IMR-90 (cell line): ENCODE results near the gene AZU1. TPM values are rescaled to one million over a fixed set of nuclear protein-coding genes. Genes with fewer than 3 reads are reported as not detected.
A peak's percentile ranks its signal among the peaks of the same experiment; 100 is the strongest.

Experiments
- ATAC-seq: fragments of 200-7000 bp; cut with Tn5 transposase; 2 replicates; pipeline ENCODE4 v1.9.1; 2020; ENCODE audit warnings: low read depth, mild to moderate bottlenecking, moderate library complexity
- Bru-seq: library from RNA; stranded (reverse); fragments of 400-500 nt; gene quantifications from one replicate; lab custom pipeline; 2021; lab: Mats Ljungman, UMichigan
- BruChase-seq, 2 experiments: library from RNA; stranded (reverse); fragments of 400-500 nt; gene quantifications; one replicate each; lab custom pipeline; 2021; lab: Mats Ljungman, UMichigan
- BruUV-seq: library from RNA; stranded (reverse); fragments of 400-500 nt; replicated peaks from 2 replicates; lab custom pipeline; 2021; lab: Mats Ljungman, UMichigan
- CTCF ChIA-PET: fragments of 300-600 bp; formaldehyde crosslinking; extraction: SDS; loops from one replicate; lab custom pipeline; 2021; ENCODE audit warnings: antibody characterized with exemption; lab: Yijun Ruan, JAX
- POLR2A ChIA-PET: fragments of 300-600 bp; sonication (Branson Sonifier 250); formaldehyde crosslinking; loops from one replicate; lab custom pipeline; 2022; ENCODE audit warnings: antibody characterized with exemption; ENCODE audit not compliant: unreplicated experiment; lab: Charles Lee
- DNase-seq: peaks from one replicate; pipeline ENCODE4 v3.0.0; 2013
- H2AFZ ChIP-seq: replicated peaks from 2 replicates; pipeline ENCODE3; 2013; ENCODE audit warnings: low read length, mild to moderate bottlenecking; ENCODE audit not compliant: poor library complexity
- H2AK5ac ChIP-seq: 2 replicates; pipeline ENCODE4 v1.6.1; 2013; ENCODE audit warnings: low read depth, low read length, inconsistent platforms
- H2AK9ac ChIP-seq: replicated peaks from 2 replicates; pipeline ENCODE3; 2013; ENCODE audit warnings: mild to moderate bottlenecking, low read depth, low read length, moderate library complexity; ENCODE audit not compliant: poor library complexity
- H2BK120ac ChIP-seq: 2 replicates; pipeline ENCODE4 v1.6.1; 2013; ENCODE audit warnings: low read depth, low read length, inconsistent platforms
- H2BK15ac ChIP-seq: 3 replicates; pipeline ENCODE4 v1.6.1; 2013; ENCODE audit warnings: low read depth, low read length, inconsistent platforms
- H2BK20ac ChIP-seq: 2 replicates; pipeline ENCODE4 v1.6.1; 2013; ENCODE audit warnings: low read depth, mild to moderate bottlenecking, inconsistent platforms, low read length, moderate library complexity
- H2BK5ac ChIP-seq: 2 replicates; pipeline ENCODE4 v1.6.1; 2013; ENCODE audit warnings: mild to moderate bottlenecking, low read depth, low read length, inconsistent platforms; ENCODE audit not compliant: poor library complexity, severe bottlenecking
- H3K14ac ChIP-seq: replicated peaks from 2 replicates; pipeline ENCODE4 v1.6.1; 2013; ENCODE audit warnings: low read depth, low read length, inconsistent platforms
- H3K18ac ChIP-seq: 2 replicates; pipeline ENCODE4 v1.6.1; 2013; ENCODE audit warnings: low read depth, low read length, control low read depth
- H3K23ac ChIP-seq: 2 replicates; pipeline ENCODE4 v1.6.1; 2013; ENCODE audit warnings: low read depth, low read length, inconsistent platforms
- H3K27ac ChIP-seq: 2 replicates; pipeline ENCODE4 v1.5.1; 2013; ENCODE audit warnings: mild to moderate bottlenecking, control low read depth, low read length; ENCODE audit not compliant: insufficient read depth
- H3K27me3 ChIP-seq: 2 replicates; pipeline ENCODE4 v1.6.1; 2013; ENCODE audit warnings: low read length; ENCODE audit not compliant: control insufficient read depth, insufficient read depth
- H3K36me3 ChIP-seq: 2 replicates; pipeline ENCODE4 v1.6.1; 2013; ENCODE audit warnings: low read length, mixed read lengths; ENCODE audit not compliant: control insufficient read depth, insufficient read depth
- H3K4ac ChIP-seq: 2 replicates; pipeline ENCODE4 v1.6.1; 2013; ENCODE audit warnings: low read depth, low read length, inconsistent platforms
- H3K4me1 ChIP-seq: 2 replicates; pipeline ENCODE4 v1.6.1; 2013; ENCODE audit warnings: low read length, mixed read lengths; ENCODE audit not compliant: control insufficient read depth, insufficient read depth
- H3K4me2 ChIP-seq: 2 replicates; pipeline ENCODE4 v1.6.1; 2013; ENCODE audit warnings: low read depth, mild to moderate bottlenecking, control low read depth, low read length, moderate library complexity
- H3K4me3 ChIP-seq: 2 replicates; pipeline ENCODE4 v1.5.1; 2013; ENCODE audit warnings: low read depth, mild to moderate bottlenecking, control low read depth, low read length, moderate library complexity; ENCODE audit not compliant: insufficient read depth
- H3K56ac ChIP-seq: 2 replicates; pipeline ENCODE4 v1.6.1; 2013; ENCODE audit warnings: low read length, inconsistent platforms; ENCODE audit not compliant: insufficient read depth; ENCODE audit errors: extremely low read depth
- H3K79me1 ChIP-seq, 2 experiments: 2 replicates each; pipeline ENCODE4 v1.6.1; 2013; ENCODE audit warnings: low read length in 2 of 2, inconsistent platforms in 1 of 2, low read depth in 1 of 2
- H3K9ac ChIP-seq: 2 replicates; pipeline ENCODE4 v1.6.1; 2013; ENCODE audit warnings: low read depth, low read length, control low read depth
- H3K9me1 ChIP-seq: 2 replicates; pipeline ENCODE4 v1.6.1; 2013; ENCODE audit warnings: low read length, inconsistent platforms; ENCODE audit not compliant: insufficient read depth
- H3K9me3 ChIP-seq: 2 replicates; pipeline ENCODE4 v1.6.1; 2013; ENCODE audit warnings: low read length; ENCODE audit not compliant: control insufficient read depth, insufficient read depth
- H4K20me1 ChIP-seq: 2 replicates; pipeline ENCODE4 v1.6.1; 2013; ENCODE audit warnings: low read length, inconsistent platforms; ENCODE audit not compliant: insufficient read depth
- H4K5ac ChIP-seq: 2 replicates; pipeline ENCODE4 v1.6.1; 2013; ENCODE audit warnings: mild to moderate bottlenecking, low read depth, low read length, control low read depth
- H4K8ac ChIP-seq, 2 experiments: 2 replicates each; pipeline ENCODE4 v1.6.1; 2013; ENCODE audit warnings: low read depth in 2 of 2, low read length in 2 of 2, control low read depth in 1 of 2, inconsistent platforms in 1 of 2
- H4K91ac ChIP-seq: 2 replicates; pipeline ENCODE4 v1.6.1; 2013; ENCODE audit warnings: low read depth, low read length, inconsistent platforms; ENCODE audit not compliant: insufficient read depth
- BHLHE40 ChIP-seq: fragments of 150-350 bp; IDR thresholded peaks from 2 replicates; pipeline ENCODE4 v1.6.1; 2016; ENCODE audit warnings: mild to moderate bottlenecking, low read depth, low read length
- CTCF ChIP-seq: conservative IDR thresholded peaks from 2 replicates; pipeline ENCODE4 v1.5.1; 2012; ENCODE audit warnings: mild to moderate bottlenecking, low read depth, low read length, improper control_type of control experiment
- FOS ChIP-seq: fragments of 150-350 bp; IDR thresholded peaks from 2 replicates; pipeline ENCODE4 v1.6.1; 2016; ENCODE audit warnings: low read depth, low read length
- MAFK ChIP-seq: IDR thresholded peaks from 2 replicates; pipeline ENCODE4 v1.6.1; 2012; ENCODE audit warnings: low read depth, low read length, improper control_type of control experiment
- MAZ ChIP-seq: IDR thresholded peaks from 2 replicates; pipeline ENCODE4 v1.6.1; 2012; ENCODE audit warnings: low read depth, mild to moderate bottlenecking, low read length, improper control_type of control experiment, moderate library complexity, borderline replicate concordance
- MXI1 ChIP-seq: IDR thresholded peaks from 2 replicates; pipeline ENCODE4 v1.6.1; 2012; ENCODE audit warnings: low read depth, mild to moderate bottlenecking, low read length, moderate library complexity, borderline replicate concordance
- NFE2L2 ChIP-seq: fragments of 150-350 bp; IDR thresholded peaks from 2 replicates; pipeline ENCODE4 v1.6.1; 2016; ENCODE audit warnings: low read depth, mild to moderate bottlenecking, low read length
- RAD21 ChIP-seq: IDR thresholded peaks from 2 replicates; pipeline ENCODE4 v1.6.1; 2012; ENCODE audit warnings: low read length, improper control_type of control experiment
- RFX5 ChIP-seq: IDR thresholded peaks from 2 replicates; pipeline ENCODE4 v1.8.0; 2012; ENCODE audit warnings: low read depth, mild to moderate bottlenecking, low read length, moderate library complexity
- WGBS, 2 experiments: methylation state at CpG; one replicate each; pipeline versions ENCODE4 v1.1.5 to v1.1.7; 2013; ENCODE audit warnings: missing lambda C conversion rate in 2 of 2; ENCODE audit not compliant: insufficient read length in 1 of 2; ENCODE audit errors: extremely low coverage in 2 of 2; 5-methylcytosine and 5-hydroxymethylcytosine counted together
- dilution Hi-C: fragments of 300-500 bp; cut with HindIII; formaldehyde crosslinking; loops from one replicate; pipeline ENCODE4 v1.14.3; 2018; ENCODE audit warnings: low sequenced_read_pairs; ENCODE audit not compliant: unreplicated experiment
- in situ Hi-C: fragments of 300-500 bp; cut with MboI; formaldehyde crosslinking; loops from 3 replicates; pipeline ENCODE4 v1.14.3; 2019; ENCODE audit warnings: low sequenced_read_pairs, inconsistent platforms, mixed read lengths
- intact Hi-C: fragments of 100-400 bp; cut with micrococcal nuclease; formaldehyde crosslinking; loops from 2 replicates; pipeline ENCODE4 v1.10.0; 2022
- long read RNA-seq: library from polyadenylated mRNA; unstranded; transcript quantifications from one replicate; pipeline ENCODE4 v2.0.0, GENCODE V29; 2021; ENCODE audit not compliant: unreplicated experiment
- polyA plus RNA-seq, 3 experiments: library from polyadenylated mRNA; depleted of rRNA; stranded (reverse); fragments of >200 nt; gene quantifications; 2 replicates each; pipeline ENCODE4 v1.2.3, GENCODE V29; 2012; ENCODE audit warnings: low replicate concordance in 1 of 3
- total RNA-seq: library from RNA; depleted of rRNA; stranded (reverse); fragments of >200 nt; gene quantifications from 2 replicates; pipeline ENCODE4 v1.2.3, GENCODE V29; 2012; rRNA removed

AZU1 gene, protein sequence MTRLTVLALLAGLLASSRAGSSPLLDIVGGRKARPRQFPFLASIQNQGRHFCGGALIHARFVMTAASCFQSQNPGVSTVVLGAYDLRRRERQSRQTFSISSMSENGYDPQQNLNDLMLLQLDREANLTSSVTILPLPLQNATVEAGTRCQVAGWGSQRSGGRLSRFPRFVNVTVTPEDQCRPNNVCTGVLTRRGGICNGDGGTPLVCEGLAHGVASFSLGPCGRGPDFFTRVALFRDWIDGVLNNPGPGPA
- total RNA-seq (not detected in 2 replicates), polyA plus RNA-seq (2012; rRNA removed) (0.12 TPM in 1 of 2 replicates, not detected in the other), Bru-seq, nascent RNA (percentile 41 among the genes with signal in this experiment), BruChase-seq, experiment 1, labeled RNA remaining after a 6-hour chase (percentile 54 among the genes with signal in this experiment), BruChase-seq, experiment 2, labeled RNA remaining after a 2-hour chase (percentile 42 among the genes with signal in this experiment)
- 0.04 TPM in 1 of 2 replicates, not detected in the other for polyA plus RNA-seq (2012; cell fraction: cytosol; rRNA removed)
- 2.3 and 4.0 TPM in 2 replicates for polyA plus RNA-seq (2012; cell fraction: nucleus; rRNA removed; ENCODE audit: low replicate concordance)
- long read RNA-seq, partial matches to known transcripts = 1 of 2 reads
- long read RNA-seq, other reads (novel, unspliced or antisense) = 1 of 2 reads

DNA sequence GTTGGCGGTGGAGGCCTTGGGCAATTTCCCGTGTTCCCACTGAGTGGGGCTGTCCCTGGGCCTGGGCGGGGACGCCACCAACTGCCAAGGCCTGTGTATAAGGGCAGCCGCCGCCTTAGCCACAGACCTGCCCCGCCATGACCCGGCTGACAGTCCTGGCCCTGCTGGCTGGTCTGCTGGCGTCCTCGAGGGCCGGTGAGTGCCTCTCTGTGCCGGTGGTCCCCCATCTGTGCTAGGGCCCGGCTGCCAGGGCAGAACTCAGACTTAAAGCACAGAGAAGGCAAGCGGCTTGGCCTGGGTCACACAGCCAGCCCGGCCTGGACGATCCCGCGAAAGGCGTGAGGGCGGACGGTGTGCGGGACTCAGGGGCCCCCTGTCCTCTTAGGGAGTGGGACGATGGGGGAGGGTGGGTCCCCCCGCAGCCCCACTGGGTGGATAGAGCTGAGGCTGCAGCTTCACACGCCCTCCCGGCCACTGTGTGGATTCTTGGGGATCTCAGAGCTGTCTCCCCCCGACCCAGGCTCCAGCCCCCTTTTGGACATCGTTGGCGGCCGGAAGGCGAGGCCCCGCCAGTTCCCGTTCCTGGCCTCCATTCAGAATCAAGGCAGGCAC, at the start of gene AZU1:
TSS of gene AZU1 (plus strand) at position 128 of the 612 bp plus-strand sequence. CDS start at position 138, 10 bp downstream.
- CTCF ChIA-PET = no interaction called here

More for the DNA sequence above, at the start of gene AZU1:
- H3K4me1 ChIP-seq = peaks cover 3% of the 10 kb centered on the region; the same call in 1 of the 2 replicates
- H3K14ac ChIP-seq = no peak within 1 kb of the TSS
- ATAC-seq = no peak
- no peak within 1 kb of the TSS for H2BK15ac ChIP-seq
- H3K79me1 ChIP-seq = no peaks in the 10 kb centered on the region
- no peak within 1 kb of the TSS for H4K91ac ChIP-seq
- no peak within 1 kb of the TSS for H2AFZ ChIP-seq
- no peak within 1 kb of the TSS for H2BK5ac ChIP-seq
- H3K4ac ChIP-seq = no peak within 1 kb of the TSS
- no peak within 1 kb of the TSS for H3K23ac ChIP-seq
- WGBS, 2 experiments = 82% methylated on average over 22 of the region's 33 CpGs; no CpG with 5 or more reads in 1 of the 2 experiments
- no peaks in the 10 kb centered on the region for H3K9me1 ChIP-seq
- no peak within 1 kb of the TSS for H3K4me2 ChIP-seq
- H3K56ac ChIP-seq = no peak within 1 kb of the TSS
- H4K8ac ChIP-seq = no peak within 1 kb of the TSS
- intact Hi-C loops (no loop called here), dilution Hi-C loops (no loop called here), in situ Hi-C loops (no loop called here)
- no peak within 1 kb of the TSS for H4K5ac ChIP-seq
- no peaks in the 10 kb centered on the region for H4K20me1 ChIP-seq
- no peak within 1 kb of the TSS for H3K18ac ChIP-seq
- H3K4me3 ChIP-seq = no peak within 1 kb of the TSS
- no peak within 1 kb of the TSS for H2BK20ac ChIP-seq
- no peak within 1 kb of the TSS for H2BK120ac ChIP-seq
- H2AK9ac ChIP-seq = no peak within 1 kb of the TSS
- no TSS peak for BruUV-seq
- POLR2A ChIA-PET = no interaction called here
- no peak within 1 kb of the TSS for H3K9ac ChIP-seq
- no peak for DNase-seq
- no peak within 1 kb of the TSS for H2AK5ac ChIP-seq
- no peak within 1 kb of the TSS for H3K27ac ChIP-seq
- no peaks in the 10 kb centered on the region for H3K27me3 ChIP-seq
- TF ChIP-seq MAZ (no peak), BHLHE40 (no peak), RFX5 (no peak), FOS (no peak), CTCF (no peak), MXI1 (no peak), MAFK (no peak), RAD21 (no peak), NFE2L2 (no peak)
- no peaks in the 10 kb centered on the region for H3K36me3 ChIP-seq
- no peaks in the 10 kb centered on the region for H3K9me3 ChIP-seq
